HEK293 (cell line): ENCODE results near the gene EME2.

Experiments
- BCL11B ChIP-seq: fragments of 450-650 bp; formaldehyde crosslinking; IDR thresholded peaks from 2 replicates; pipeline ENCODE4 v1.5.1; 2016; ENCODE audit warnings: low read depth, missing biosample characterization, missing genetic modification characterization
- CTCF ChIP-seq: fragments of 450-650 bp; formaldehyde crosslinking; IDR thresholded peaks from 2 replicates; pipeline ENCODE4 v1.5.1; 2016; ENCODE audit warnings: missing biosample characterization, missing genetic modification characterization
- GLI2 ChIP-seq: fragments of 450-650 bp; formaldehyde crosslinking; IDR thresholded peaks from 2 replicates; pipeline ENCODE4; 2017; ENCODE audit warnings: missing biosample characterization, missing genetic modification characterization, low read depth, borderline replicate concordance
- REST ChIP-seq: fragments of 450-650 bp; formaldehyde crosslinking; IDR thresholded peaks from 2 replicates; pipeline ENCODE4 v1.5.1; 2016; ENCODE audit warnings: missing biosample characterization, missing genetic modification characterization
- ZBTB44 ChIP-seq: fragments of 450-650 bp; IDR thresholded peaks from 2 replicates; pipeline ENCODE4 v1.5.1; 2018; ENCODE audit warnings: missing biosample characterization, mild to moderate bottlenecking, missing genetic modification characterization
- ZNF426 ChIP-seq: fragments of 450-650 bp; formaldehyde crosslinking; IDR thresholded peaks from 2 replicates; pipeline ENCODE4 v1.5.1; 2017; ENCODE audit warnings: missing biosample characterization, missing genetic modification characterization, mild to moderate bottlenecking, inconsistent platforms, moderate library complexity
- ZNF433 ChIP-seq: fragments of 450-650 bp; formaldehyde crosslinking; IDR thresholded peaks from 2 replicates; pipeline ENCODE4 v1.5.1; 2016; ENCODE audit warnings: missing biosample characterization, missing genetic modification characterization, low read depth
- ZNF645 ChIP-seq: fragments of 450-650 bp; formaldehyde crosslinking; IDR thresholded peaks from 2 replicates; pipeline ENCODE4; 2016; ENCODE audit warnings: missing biosample characterization, missing genetic modification characterization
- TF ChIP-seq, protein P1 (sequence below): fragments of 450-650 bp; formaldehyde crosslinking; IDR thresholded peaks from 2 replicates; pipeline ENCODE4 v1.5.1; 2017; ENCODE audit warnings: missing biosample characterization, missing genetic modification characterization
- TF ChIP-seq, protein P2 (sequence below): fragments of 450-650 bp; formaldehyde crosslinking; IDR thresholded peaks from 2 replicates; pipeline ENCODE4 v1.5.1; 2016; ENCODE audit warnings: missing biosample characterization, missing genetic modification characterization

GRCh38 chr16:1771864-1772361 is 697 bp upstream of the EME2 start:
- no peak for TF ChIP-seq REST
- no peak for TF ChIP-seq ZNF645 (tag by site-specific recombination)
- TF ChIP-seq ZNF426 (tag by site-specific recombination), result no peak
- TF ChIP-seq ZNF433, result no peak
- no peak for TF ChIP-seq CTCF
- TF ChIP-seq, protein P1, sequence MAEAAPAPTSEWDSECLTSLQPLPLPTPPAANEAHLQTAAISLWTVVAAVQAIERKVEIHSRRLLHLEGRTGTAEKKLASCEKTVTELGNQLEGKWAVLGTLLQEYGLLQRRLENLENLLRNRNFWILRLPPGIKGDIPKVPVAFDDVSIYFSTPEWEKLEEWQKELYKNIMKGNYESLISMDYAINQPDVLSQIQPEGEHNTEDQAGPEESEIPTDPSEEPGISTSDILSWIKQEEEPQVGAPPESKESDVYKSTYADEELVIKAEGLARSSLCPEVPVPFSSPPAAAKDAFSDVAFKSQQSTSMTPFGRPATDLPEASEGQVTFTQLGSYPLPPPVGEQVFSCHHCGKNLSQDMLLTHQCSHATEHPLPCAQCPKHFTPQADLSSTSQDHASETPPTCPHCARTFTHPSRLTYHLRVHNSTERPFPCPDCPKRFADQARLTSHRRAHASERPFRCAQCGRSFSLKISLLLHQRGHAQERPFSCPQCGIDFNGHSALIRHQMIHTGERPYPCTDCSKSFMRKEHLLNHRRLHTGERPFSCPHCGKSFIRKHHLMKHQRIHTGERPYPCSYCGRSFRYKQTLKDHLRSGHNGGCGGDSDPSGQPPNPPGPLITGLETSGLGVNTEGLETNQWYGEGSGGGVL (tag by site-specific recombination), result 0 out of 2 replicates have a peak, but pooled peaks have one; percentile 7
- TF ChIP-seq ZBTB44 (tag by site-specific recombination), result no peak
- no peak for TF ChIP-seq BCL11B (tag by site-specific recombination)
- TF ChIP-seq GLI2, result no peak
- TF ChIP-seq, protein P2, sequence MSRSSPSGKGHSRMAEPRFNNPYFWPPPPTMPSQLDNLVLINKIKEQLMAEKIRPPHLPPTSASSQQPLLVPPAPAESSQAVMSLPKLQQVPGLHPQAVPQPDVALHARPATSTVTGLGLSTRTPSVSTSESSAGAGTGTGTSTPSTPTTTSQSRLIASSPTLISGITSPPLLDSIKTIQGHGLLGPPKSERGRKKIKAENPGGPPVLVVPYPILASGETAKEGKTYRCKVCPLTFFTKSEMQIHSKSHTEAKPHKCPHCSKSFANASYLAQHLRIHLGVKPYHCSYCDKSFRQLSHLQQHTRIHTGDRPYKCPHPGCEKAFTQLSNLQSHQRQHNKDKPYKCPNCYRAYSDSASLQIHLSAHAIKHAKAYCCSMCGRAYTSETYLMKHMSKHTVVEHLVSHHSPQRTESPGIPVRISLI (tag by site-specific recombination), result no peak
